ENCODE measurements around the gene CPTP. TPM values are rescaled to one million over a fixed set of nuclear protein-coding genes. Genes with fewer than 3 reads are reported as not detected.

The CPTP gene
- total RNA-seq, 3 donors from 2014 or later (not counting 1 experiment from before 2014, with no cell fraction given) = 8.0 to 14.6 (median 12.3) TPM

- H3K9me3 ChIP-seq (ENCODE audit: control insufficient read depth, insufficient read depth, low read length) = no peaks in the 10 kb centered on the region
- ATAC-seq = no peak
- Mint-ChIP-seq H3K4me3 (peak overlapping the region; percentile 40), H3K27me3 (ENCODE audit: low read depth in 2 of 2) (no peaks in the 10 kb centered on the region), H3K9me3 (no peaks in the 10 kb centered on the region), H3K27ac (no peak overlapping the region), H3K4me1 (peaks cover 6 to 32% of the 10 kb centered on the region in 2 donors), H3K36me3 (no peaks in the 10 kb centered on the region)
- peaks cover 33% of the 10 kb centered on the region for H3K4me1 ChIP-seq (ENCODE audit: control insufficient read depth, insufficient read depth, low read length)
- no peak overlapping the region for H3K4me3 ChIP-seq (ENCODE audit: low read length)
- no peak overlapping the region for H3K27ac ChIP-seq (ENCODE audit: low read length)
- H3K27me3 ChIP-seq (ENCODE audit: control insufficient read depth, insufficient read depth, low read length) = no peaks in the 10 kb centered on the region
- no peak for DNase-seq
- no peak for TF ChIP-seq CTCF (IDR thresholded peaks at IDR 0.05)
- 95% methylated on average over 21 of the region's 21 CpGs for WGBS (ENCODE audit: insufficient coverage)
- peaks cover 33% of the 10 kb centered on the region for H3K36me3 ChIP-seq (ENCODE audit: control insufficient read depth, insufficient read depth, low read length)
- intact Hi-C loops (cut with micrococcal nuclease) = no loop called here
These were observed 14.0 kb upstream of the CPTP start for GRCh38 chr1:1310476-1311053.

- ATAC-seq (no peak), DNase-seq (no peak)
- no peaks in the 10 kb centered on the region for H3K9me3 Mint-ChIP-seq
- intact Hi-C loops (cut with micrococcal nuclease) = no loop called here
- no peaks in the 10 kb centered on the region for H3K27me3 ChIP-seq (ENCODE audit: control insufficient read depth, insufficient read depth, low read length)
- H3K4me3 Mint-ChIP-seq = no peak overlapping the region
- no peaks in the 10 kb centered on the region for H3K36me3 Mint-ChIP-seq
- H3K4me1 ChIP-seq (ENCODE audit: control insufficient read depth, insufficient read depth, low read length) = peaks cover 24% of the 10 kb centered on the region
- H3K27ac ChIP-seq (ENCODE audit: low read length) = no peak overlapping the region
- 95% methylated on average over 22 of the region's 22 CpGs for WGBS (ENCODE audit: insufficient coverage)
- no peak overlapping the region for H3K4me3 ChIP-seq (ENCODE audit: low read length)
- H3K4me1 Mint-ChIP-seq = peaks cover 6 to 27% of the 10 kb centered on the region in 2 donors
- no peak for TF ChIP-seq CTCF (IDR thresholded peaks at IDR 0.05)
- H3K27ac Mint-ChIP-seq = no peak overlapping the region
- H3K27me3 Mint-ChIP-seq (ENCODE audit: low read depth in 2 of 2) = no peaks in the 10 kb centered on the region
- H3K36me3 ChIP-seq (ENCODE audit: control insufficient read depth, insufficient read depth, low read length) = peaks cover 33% of the 10 kb centered on the region
- no peaks in the 10 kb centered on the region for H3K9me3 ChIP-seq (ENCODE audit: control insufficient read depth, insufficient read depth, low read length)
These were observed 13.2 kb upstream of the CPTP start for GRCh38 chr1:1311107-1312104.

- ATAC-seq (no peak), DNase-seq (no peak)
- peak overlapping the region; percentile 28 for H3K4me3 Mint-ChIP-seq
- Histone ChIP-seq H3K27ac (ENCODE audit: low read length) (no peak overlapping the region), H3K4me3 (ENCODE audit: low read length) (no peak overlapping the region), H3K36me3 (ENCODE audit: control insufficient read depth, insufficient read depth, low read length) (peaks cover 33% of the 10 kb centered on the region), H3K9me3 (ENCODE audit: control insufficient read depth, insufficient read depth, low read length) (no peaks in the 10 kb centered on the region), H3K4me1 (ENCODE audit: control insufficient read depth, insufficient read depth, low read length) (peaks cover 15% of the 10 kb centered on the region), H3K27me3 (ENCODE audit: control insufficient read depth, insufficient read depth, low read length) (no peaks in the 10 kb centered on the region)
- H3K27me3 Mint-ChIP-seq (ENCODE audit: low read depth in 2 of 2) = no peaks in the 10 kb centered on the region
- WGBS (ENCODE audit: insufficient coverage) = 97% methylated on average over 49 of the region's 49 CpGs
- H3K36me3 Mint-ChIP-seq = no peaks in the 10 kb centered on the region
- intact Hi-C loops (cut with micrococcal nuclease) = no loop called here
- no peak for TF ChIP-seq CTCF (IDR thresholded peaks at IDR 0.05)
- no peak overlapping the region for H3K27ac Mint-ChIP-seq
- peaks cover 0 to 17% of the 10 kb centered on the region in 2 donors for H3K4me1 Mint-ChIP-seq
- H3K9me3 Mint-ChIP-seq = no peaks in the 10 kb centered on the region
These were observed 11.9 kb upstream of the CPTP start for GRCh38 chr1:1312450-1313314.
